ENCODE measurements around the gene ZBTB20. TPM values are rescaled to one million over a fixed set of nuclear protein-coding genes. Genes with fewer than 3 reads are reported as not detected.

Gene ZBTB20
- total RNA-seq, 6 donors from 2014 or later: 40.0 to 150 (median 65.8) TPM

DNA sequence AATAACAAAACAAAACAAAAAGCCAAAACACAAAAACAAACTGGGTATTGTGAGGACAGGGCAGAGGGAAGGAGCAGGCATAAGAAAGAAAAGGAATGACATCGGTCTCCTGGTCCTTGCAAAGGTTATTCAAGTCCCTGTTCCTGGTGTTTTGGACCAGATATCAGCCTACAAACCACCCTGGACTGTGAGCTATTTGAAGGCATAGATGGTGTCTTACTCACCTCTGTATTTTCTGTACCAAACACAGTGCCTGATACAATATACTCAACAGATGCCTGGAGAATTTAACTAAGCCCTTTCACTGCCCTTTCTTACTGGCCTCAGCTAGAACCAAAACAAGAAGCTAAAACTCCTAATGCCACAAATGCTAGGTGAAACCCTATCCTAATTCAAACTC lies 656.3 kb downstream of the ZBTB20 start:
- DNase-seq (no peak), ATAC-seq (ENCODE audit: low FRiP score in 2 of 2) (no peak)
- Histone ChIP-seq H3K9me3 (no peaks in the 10 kb centered on the region), H3K36me3 (no peaks in the 10 kb centered on the region), H3K4me3 (no peak overlapping the region), H3K27ac (no peak overlapping the region), H3K4me1 (no peaks in the 10 kb centered on the region), H3K27me3 (no peaks in the 10 kb centered on the region)
- WGBS, 2 donors: 0 to 90% methylated on average over 1 of the region's 1 CpG
- TF ChIP-seq, protein P1, sequence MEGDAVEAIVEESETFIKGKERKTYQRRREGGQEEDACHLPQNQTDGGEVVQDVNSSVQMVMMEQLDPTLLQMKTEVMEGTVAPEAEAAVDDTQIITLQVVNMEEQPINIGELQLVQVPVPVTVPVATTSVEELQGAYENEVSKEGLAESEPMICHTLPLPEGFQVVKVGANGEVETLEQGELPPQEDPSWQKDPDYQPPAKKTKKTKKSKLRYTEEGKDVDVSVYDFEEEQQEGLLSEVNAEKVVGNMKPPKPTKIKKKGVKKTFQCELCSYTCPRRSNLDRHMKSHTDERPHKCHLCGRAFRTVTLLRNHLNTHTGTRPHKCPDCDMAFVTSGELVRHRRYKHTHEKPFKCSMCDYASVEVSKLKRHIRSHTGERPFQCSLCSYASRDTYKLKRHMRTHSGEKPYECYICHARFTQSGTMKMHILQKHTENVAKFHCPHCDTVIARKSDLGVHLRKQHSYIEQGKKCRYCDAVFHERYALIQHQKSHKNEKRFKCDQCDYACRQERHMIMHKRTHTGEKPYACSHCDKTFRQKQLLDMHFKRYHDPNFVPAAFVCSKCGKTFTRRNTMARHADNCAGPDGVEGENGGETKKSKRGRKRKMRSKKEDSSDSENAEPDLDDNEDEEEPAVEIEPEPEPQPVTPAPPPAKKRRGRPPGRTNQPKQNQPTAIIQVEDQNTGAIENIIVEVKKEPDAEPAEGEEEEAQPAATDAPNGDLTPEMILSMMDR (IDR thresholded peaks at IDR 0.05): no peak
- TF ChIP-seq EP300 (IDR thresholded peaks at IDR 0.05) (no peak), POLR2A (IDR thresholded peaks at IDR 0.05) (no peak), POLR2AphosphoS5 (IDR thresholded peaks at IDR 0.05) (no peak)

DNA sequence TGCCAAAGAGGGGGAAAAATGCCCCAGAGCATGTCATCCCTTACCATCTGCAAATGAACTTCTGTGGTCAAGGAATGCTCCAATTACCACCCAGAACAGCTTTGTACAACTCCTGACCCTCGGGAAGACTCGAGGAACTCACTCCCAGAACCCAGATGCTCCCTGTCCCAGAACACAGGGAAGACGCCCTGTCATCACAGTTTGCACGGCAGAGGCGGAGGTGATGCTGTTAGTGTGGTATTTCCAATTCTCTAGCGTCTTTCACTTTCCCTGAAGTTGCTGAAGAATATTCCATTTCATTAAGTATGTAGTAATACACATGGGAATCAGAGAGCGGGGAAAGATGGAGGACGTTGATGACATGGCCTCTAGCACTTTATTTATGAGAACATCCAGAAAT lies 659.6 kb downstream of the ZBTB20 start:
- ATAC-seq (ENCODE audit: low FRiP score in 2 of 2) (no peak), DNase-seq (no peak)
- TF ChIP-seq EP300 (IDR thresholded peaks at IDR 0.05): no peak
- TF ChIP-seq POLR2AphosphoS5 (IDR thresholded peaks at IDR 0.05): no peak
- TF ChIP-seq, protein P1 (IDR thresholded peaks at IDR 0.05): no peak
- TF ChIP-seq POLR2A (IDR thresholded peaks at IDR 0.05): no peak
- WGBS, 2 donors: 95 to 97% methylated on average over 8 of the region's 8 CpGs
- no peaks in the 10 kb centered on the region for H3K27me3 ChIP-seq
- no peaks in the 10 kb centered on the region for H3K4me1 ChIP-seq
- H3K36me3 ChIP-seq: no peaks in the 10 kb centered on the region
- H3K4me3 ChIP-seq: no peak overlapping the region
- no peak overlapping the region for H3K27ac ChIP-seq
- no peaks in the 10 kb centered on the region for H3K9me3 ChIP-seq

DNA sequence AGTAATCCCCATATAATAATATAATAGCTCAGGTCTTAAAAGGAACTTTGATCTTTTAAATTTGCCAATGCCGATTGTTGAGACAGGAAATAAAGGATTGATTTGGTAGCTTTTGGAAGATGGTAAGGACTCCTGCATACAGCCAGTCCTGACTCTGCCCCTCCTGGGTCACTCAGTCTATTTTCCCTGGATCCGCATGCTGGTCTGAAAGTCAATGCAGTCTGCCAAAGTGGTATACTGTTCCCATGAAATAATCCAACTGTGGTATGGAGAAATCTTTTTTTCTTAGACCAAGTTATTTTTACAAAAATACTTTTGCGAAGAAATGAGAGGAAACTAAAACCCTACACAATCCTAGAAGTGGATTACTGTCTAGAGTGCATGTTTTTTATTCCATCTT lies 662.2 kb downstream of the ZBTB20 start:
- TF ChIP-seq, protein P1 (IDR thresholded peaks at IDR 0.05): no peak
- WGBS, 2 donors: 85 to 90% methylated on average over 3 of the region's 3 CpGs
- Histone ChIP-seq H3K9me3 (no peaks in the 10 kb centered on the region), H3K27me3 (no peaks in the 10 kb centered on the region), H3K36me3 (no peaks in the 10 kb centered on the region), H3K4me3 (no peak overlapping the region), H3K4me1 (peaks cover 0 to 9% (median 4%) of the 10 kb centered on the region in 4 donors), H3K27ac (no peak overlapping the region)
- ATAC-seq (ENCODE audit: low FRiP score in 2 of 2) (no peak), DNase-seq (no peak)

DNA sequence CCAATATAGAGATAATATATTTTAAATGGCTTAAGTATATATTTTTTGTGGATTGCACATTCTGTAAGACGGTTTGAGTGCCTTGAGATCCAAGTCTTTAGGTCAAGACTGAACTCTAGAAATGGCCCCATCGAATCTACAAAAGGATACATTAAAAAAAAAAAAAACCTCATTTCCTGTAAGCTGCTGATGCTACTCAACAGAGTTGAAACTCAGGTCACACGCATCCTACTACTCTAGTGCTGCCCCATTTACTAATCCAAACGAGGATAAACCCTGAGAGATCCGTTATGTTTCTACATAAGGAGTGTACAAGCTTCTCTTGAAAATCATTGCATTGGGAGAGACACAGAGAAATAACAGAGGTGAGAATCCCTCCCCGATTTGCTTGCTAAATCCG lies 666.0 kb downstream of the ZBTB20 start:
- no peak overlapping the region for H3K4me3 ChIP-seq
- H3K36me3 ChIP-seq: no peaks in the 10 kb centered on the region
- WGBS, 2 donors: 78 to 88% methylated on average over 7 of the region's 7 CpGs
- DNase-seq (no peak), ATAC-seq (ENCODE audit: low FRiP score in 2 of 2) (no peak)
- no peaks in the 10 kb centered on the region for H3K9me3 ChIP-seq
- H3K27me3 ChIP-seq: no peaks in the 10 kb centered on the region
- H3K27ac ChIP-seq: no peak overlapping the region
- peaks cover 0 to 14% (median 7%) of the 10 kb centered on the region in 4 donors for H3K4me1 ChIP-seq
- TF ChIP-seq POLR2A (IDR thresholded peaks at IDR 0.05): no peak
- TF ChIP-seq, protein P1 (IDR thresholded peaks at IDR 0.05): no peak
- TF ChIP-seq POLR2AphosphoS5 (IDR thresholded peaks at IDR 0.05): no peak
- no peak for TF ChIP-seq EP300 (IDR thresholded peaks at IDR 0.05)

DNA sequence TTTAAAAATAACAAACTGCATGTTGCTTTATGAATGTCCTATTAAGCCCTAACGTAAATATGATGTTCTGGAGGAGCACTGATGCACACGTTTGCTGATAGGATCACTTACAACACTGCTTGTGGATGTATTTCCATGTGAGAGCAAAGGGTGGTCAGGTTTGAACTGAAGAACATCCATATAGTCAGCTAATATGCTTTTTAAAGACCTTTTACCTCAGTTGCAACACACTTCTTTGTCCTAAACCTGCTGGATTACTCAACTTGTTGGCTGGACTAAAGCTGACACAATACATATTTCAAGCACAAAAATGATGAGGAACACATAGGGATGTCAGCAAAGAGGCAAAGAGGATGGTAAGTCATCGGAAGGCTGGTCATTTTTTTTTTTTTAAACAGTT lies 666.6 kb downstream of the ZBTB20 start:
- WGBS, 2 donors: 68% methylated on average over 3 of the region's 3 CpGs
- peaks cover 0 to 14% (median 7%) of the 10 kb centered on the region in 4 donors for H3K4me1 ChIP-seq
- H3K27me3 ChIP-seq: no peaks in the 10 kb centered on the region
- H3K36me3 ChIP-seq: no peaks in the 10 kb centered on the region
- no peak overlapping the region for H3K4me3 ChIP-seq
- TF ChIP-seq POLR2AphosphoS5 (IDR thresholded peaks at IDR 0.05): no peak
- TF ChIP-seq, protein P1 (IDR thresholded peaks at IDR 0.05): no peak
- TF ChIP-seq EP300 (IDR thresholded peaks at IDR 0.05): no peak
- no peak for TF ChIP-seq POLR2A (IDR thresholded peaks at IDR 0.05)
- H3K9me3 ChIP-seq: no peaks in the 10 kb centered on the region
- H3K27ac ChIP-seq: no peak overlapping the region
- ATAC-seq (ENCODE audit: low FRiP score in 2 of 2) (peak in 1 of 2 donors; percentile 40), DNase-seq (no peak)
